ENCODE measurements around the gene TAF1D. TPM values are rescaled to one million over a fixed set of nuclear protein-coding genes. Genes with fewer than 3 reads are reported as not detected.

Gene TAF1D
- polyA plus RNA-seq, 1 donor from 2014 or later: 204 TPM

DNA sequence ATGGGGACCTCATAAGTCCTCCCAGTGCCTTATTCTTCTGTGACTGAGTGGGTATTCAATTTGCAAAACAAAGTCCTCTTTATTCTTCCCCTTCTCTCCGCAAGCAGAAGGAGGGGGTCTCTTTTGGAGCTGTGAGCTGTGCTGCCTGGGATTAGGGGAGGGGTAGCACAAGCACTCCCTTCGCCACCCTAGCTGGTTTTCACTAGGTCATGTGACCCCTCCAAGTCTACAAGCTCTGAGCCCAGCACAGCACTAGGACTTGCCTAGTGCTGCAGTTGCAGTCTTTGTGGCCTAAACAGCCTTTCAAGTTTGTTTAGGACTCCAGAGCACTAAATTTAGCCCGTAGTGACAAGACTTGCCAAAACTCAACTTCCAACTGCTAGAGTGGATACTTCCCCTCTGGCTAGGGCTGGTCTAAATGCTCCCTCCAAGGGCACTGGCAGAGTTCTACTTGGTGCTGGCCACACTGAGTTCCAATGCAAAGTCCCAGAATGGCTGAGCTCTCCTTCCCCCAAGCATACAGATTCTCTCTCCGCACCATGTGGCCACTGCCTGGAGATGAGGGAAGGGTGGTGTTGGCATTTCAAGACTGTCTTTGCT lies 25.4 kb downstream of the TAF1D start:
- TF ChIP-seq EZH2 (IDR thresholded peaks at IDR 0.05; ENCODE audit: borderline replicate concordance, insufficient read depth, low read length, poor library complexity, severe bottlenecking): no peak
- TF ChIP-seq MXI1 (conservative IDR thresholded peaks at IDR 0.05; ENCODE audit: poor library complexity, severe bottlenecking): no peak
- TF ChIP-seq, protein P1, sequence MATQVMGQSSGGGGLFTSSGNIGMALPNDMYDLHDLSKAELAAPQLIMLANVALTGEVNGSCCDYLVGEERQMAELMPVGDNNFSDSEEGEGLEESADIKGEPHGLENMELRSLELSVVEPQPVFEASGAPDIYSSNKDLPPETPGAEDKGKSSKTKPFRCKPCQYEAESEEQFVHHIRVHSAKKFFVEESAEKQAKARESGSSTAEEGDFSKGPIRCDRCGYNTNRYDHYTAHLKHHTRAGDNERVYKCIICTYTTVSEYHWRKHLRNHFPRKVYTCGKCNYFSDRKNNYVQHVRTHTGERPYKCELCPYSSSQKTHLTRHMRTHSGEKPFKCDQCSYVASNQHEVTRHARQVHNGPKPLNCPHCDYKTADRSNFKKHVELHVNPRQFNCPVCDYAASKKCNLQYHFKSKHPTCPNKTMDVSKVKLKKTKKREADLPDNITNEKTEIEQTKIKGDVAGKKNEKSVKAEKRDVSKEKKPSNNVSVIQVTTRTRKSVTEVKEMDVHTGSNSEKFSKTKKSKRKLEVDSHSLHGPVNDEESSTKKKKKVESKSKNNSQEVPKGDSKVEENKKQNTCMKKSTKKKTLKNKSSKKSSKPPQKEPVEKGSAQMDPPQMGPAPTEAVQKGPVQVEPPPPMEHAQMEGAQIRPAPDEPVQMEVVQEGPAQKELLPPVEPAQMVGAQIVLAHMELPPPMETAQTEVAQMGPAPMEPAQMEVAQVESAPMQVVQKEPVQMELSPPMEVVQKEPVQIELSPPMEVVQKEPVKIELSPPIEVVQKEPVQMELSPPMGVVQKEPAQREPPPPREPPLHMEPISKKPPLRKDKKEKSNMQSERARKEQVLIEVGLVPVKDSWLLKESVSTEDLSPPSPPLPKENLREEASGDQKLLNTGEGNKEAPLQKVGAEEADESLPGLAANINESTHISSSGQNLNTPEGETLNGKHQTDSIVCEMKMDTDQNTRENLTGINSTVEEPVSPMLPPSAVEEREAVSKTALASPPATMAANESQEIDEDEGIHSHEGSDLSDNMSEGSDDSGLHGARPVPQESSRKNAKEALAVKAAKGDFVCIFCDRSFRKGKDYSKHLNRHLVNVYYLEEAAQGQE (IDR thresholded peaks at IDR 0.05; ENCODE audit: borderline replicate concordance): no peak
- TF ChIP-seq POLR2AphosphoS5 (IDR thresholded peaks at IDR 0.05): no peak
- TF ChIP-seq RAD21 (conservative IDR thresholded peaks at IDR 0.05): no peak
- no peak for TF ChIP-seq TAF1 (IDR thresholded peaks at IDR 0.05; ENCODE audit: low read depth)
- TF ChIP-seq SMC3 (conservative IDR thresholded peaks at IDR 0.05; ENCODE audit: poor library complexity): no peak
- no peak overlapping the region for H2AFZ ChIP-seq (ENCODE audit: low read depth, low read length)
- H3K79me2 ChIP-seq (replicated peaks; ENCODE audit: insufficient read depth, low read length): no peaks in the 10 kb centered on the region

DNA sequence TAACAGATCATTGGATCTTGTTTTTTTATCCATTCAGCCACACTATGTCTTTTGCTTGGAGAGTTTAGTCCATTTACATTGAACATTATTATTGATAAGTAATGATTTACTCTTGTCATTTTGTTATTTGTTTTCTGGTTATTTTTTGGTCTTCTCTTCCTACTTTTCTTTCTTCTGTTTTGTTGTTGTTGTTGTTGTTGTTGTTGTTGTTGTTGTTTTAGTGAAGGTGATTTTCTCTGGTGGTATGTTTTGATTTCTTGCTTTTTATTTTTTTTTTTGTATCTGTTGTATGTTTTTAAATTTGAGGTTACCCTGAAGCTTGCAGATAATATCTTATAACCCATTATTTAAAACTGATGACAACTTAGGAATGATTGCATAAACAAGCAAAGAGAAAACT lies 28.6 kb downstream of the TAF1D start:
- no peak overlapping the region for H3K4me2 ChIP-seq (ENCODE audit: low read length)
- H3K27me3 ChIP-seq (ENCODE audit: insufficient read depth, low read depth, low read length): no peaks in the 10 kb centered on the region
- TF ChIP-seq EZH2 (IDR thresholded peaks at IDR 0.05; ENCODE audit: borderline replicate concordance, insufficient read depth, low read length, poor library complexity, severe bottlenecking) (no peak), EP300 (conservative IDR thresholded peaks at IDR 0.05; ENCODE audit: poor library complexity, severe bottlenecking) (no peak), MXI1 (conservative IDR thresholded peaks at IDR 0.05; ENCODE audit: poor library complexity, severe bottlenecking) (no peak), POLR2AphosphoS5 (IDR thresholded peaks at IDR 0.05) (no peak), RAD21 (conservative IDR thresholded peaks at IDR 0.05) (no peak), SMC3 (conservative IDR thresholded peaks at IDR 0.05; ENCODE audit: poor library complexity) (no peak), TAF1 (IDR thresholded peaks at IDR 0.05; ENCODE audit: low read depth) (no peak)
- TF ChIP-seq, protein P2, sequence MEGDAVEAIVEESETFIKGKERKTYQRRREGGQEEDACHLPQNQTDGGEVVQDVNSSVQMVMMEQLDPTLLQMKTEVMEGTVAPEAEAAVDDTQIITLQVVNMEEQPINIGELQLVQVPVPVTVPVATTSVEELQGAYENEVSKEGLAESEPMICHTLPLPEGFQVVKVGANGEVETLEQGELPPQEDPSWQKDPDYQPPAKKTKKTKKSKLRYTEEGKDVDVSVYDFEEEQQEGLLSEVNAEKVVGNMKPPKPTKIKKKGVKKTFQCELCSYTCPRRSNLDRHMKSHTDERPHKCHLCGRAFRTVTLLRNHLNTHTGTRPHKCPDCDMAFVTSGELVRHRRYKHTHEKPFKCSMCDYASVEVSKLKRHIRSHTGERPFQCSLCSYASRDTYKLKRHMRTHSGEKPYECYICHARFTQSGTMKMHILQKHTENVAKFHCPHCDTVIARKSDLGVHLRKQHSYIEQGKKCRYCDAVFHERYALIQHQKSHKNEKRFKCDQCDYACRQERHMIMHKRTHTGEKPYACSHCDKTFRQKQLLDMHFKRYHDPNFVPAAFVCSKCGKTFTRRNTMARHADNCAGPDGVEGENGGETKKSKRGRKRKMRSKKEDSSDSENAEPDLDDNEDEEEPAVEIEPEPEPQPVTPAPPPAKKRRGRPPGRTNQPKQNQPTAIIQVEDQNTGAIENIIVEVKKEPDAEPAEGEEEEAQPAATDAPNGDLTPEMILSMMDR (IDR thresholded peaks at IDR 0.05; ENCODE audit: poor library complexity, severe bottlenecking): no peak
- TF ChIP-seq, protein P1 (IDR thresholded peaks at IDR 0.05; ENCODE audit: borderline replicate concordance): no peak
- peaks cover 6% of the 10 kb centered on the region for H3K9me3 ChIP-seq (ENCODE audit: low read length)
- peaks cover 7% of the 10 kb centered on the region for H3K36me3 ChIP-seq (ENCODE audit: insufficient read depth, low read length)
- no peaks in the 10 kb centered on the region for H3K79me2 ChIP-seq (replicated peaks; ENCODE audit: insufficient read depth, low read length)
- no peaks in the 10 kb centered on the region for H4K20me1 ChIP-seq (ENCODE audit: insufficient read depth)
- H3K9ac ChIP-seq (ENCODE audit: low read length): no peak overlapping the region
- H3K9me2 ChIP-seq (ENCODE audit: insufficient read depth, low read length): no peaks in the 10 kb centered on the region
- no peak overlapping the region for H3K4me3 ChIP-seq (ENCODE audit: low read length)
- H2AFZ ChIP-seq (ENCODE audit: low read depth, low read length): no peak overlapping the region
- H3K27ac ChIP-seq (ENCODE audit: low read length): no peak overlapping the region
- no peaks in the 10 kb centered on the region for H3F3A ChIP-seq (ENCODE audit: insufficient read depth, low read length, poor library complexity, severe bottlenecking)

More for the DNA sequence above, 25.4 kb downstream of the TAF1D start:
- Histone ChIP-seq H3K4me2 (ENCODE audit: low read length) (no peak overlapping the region), H3K9me2 (ENCODE audit: insufficient read depth, low read length) (no peaks in the 10 kb centered on the region), H3K36me3 (ENCODE audit: insufficient read depth, low read length) (no peaks in the 10 kb centered on the region), H3K4me3 (ENCODE audit: low read length) (no peak overlapping the region), H3K9me3 (ENCODE audit: low read length) (no peaks in the 10 kb centered on the region), H3K9ac (ENCODE audit: low read length) (no peak overlapping the region), H3F3A (ENCODE audit: insufficient read depth, low read length, poor library complexity, severe bottlenecking) (no peaks in the 10 kb centered on the region), H3K27me3 (ENCODE audit: insufficient read depth, low read depth, low read length) (no peaks in the 10 kb centered on the region), H4K20me1 (ENCODE audit: insufficient read depth) (no peaks in the 10 kb centered on the region), H3K27ac (ENCODE audit: low read length) (no peak overlapping the region)
